ENCODE data around the gene CEP97. TPM values are rescaled to one million over a fixed set of nuclear protein-coding genes. Genes with fewer than 3 reads are reported as not detected.
"Not testable (repeated sequence)": the region's sequence is repeated elsewhere in the genome, so short reads cannot be mapped to it uniquely, and the experiment has no call there.

Gene CEP97
- polyA plus RNA-seq, 12 donors, result 11.5 to 19.5 (median 14.5) TPM; not detected in 1

- no peak for DNase-seq
These were observed 22.4 kb upstream of the CEP97 start for GRCh38 chr3:101701696-101702634.

GRCh38 chr3:101702726-101703125, 21.7 kb upstream of the CEP97 start:
- DNase-seq, result no peak

- DNase-seq, result no peak
These were observed 21.2 kb upstream of the CEP97 start for GRCh38 chr3:101703169-101703568.

GRCh38 chr3:101704639-101705038, 19.8 kb upstream of the CEP97 start:
- not testable (repeated sequence) for DNase-seq

GRCh38 chr3:101709126-101709525, 15.3 kb upstream of the CEP97 start:
- no peak for DNase-seq

GRCh38 chr3:101718455-101718854, 6.0 kb upstream of the CEP97 start:
- no peak for DNase-seq

GRCh38 chr3:101719604-101720185, 4.7 kb upstream of the CEP97 start:
- no peak for DNase-seq

GRCh38 chr3:101720851-101721840, 3.3 kb upstream of the CEP97 start:
- DNase-seq, result no peak

- DNase-seq, result no peak
These were observed 1.8 kb upstream of the CEP97 start for GRCh38 chr3:101722394-101723173.

GRCh38 chr3:101725194-101725889, 928 bp downstream of the CEP97 start:
- DNase-seq, result peak; percentile 34

GRCh38 chr3:101725890-101726275, 1.5 kb downstream of the CEP97 start:
- no peak for DNase-seq

- DNase-seq, result no peak
These were observed 5.2 kb downstream of the CEP97 start for GRCh38 chr3:101729586-101729985.

- DNase-seq, result no peak
These were observed 6.4 kb downstream of the CEP97 start for GRCh38 chr3:101730839-101731238.

- DNase-seq, result no peak
These were observed 7.8 kb downstream of the CEP97 start for GRCh38 chr3:101732240-101732641.

- DNase-seq, result no peak
These were observed 11.4 kb downstream of the CEP97 start for GRCh38 chr3:101735833-101736232.

- DNase-seq, result not testable (repeated sequence)
These were observed 17.5 kb downstream of the CEP97 start for GRCh38 chr3:101741914-101742313.

GRCh38 chr3:101744811-101745210, 20.4 kb downstream of the CEP97 start:
- no peak for DNase-seq

- DNase-seq, result not testable (repeated sequence)
These were observed 21.5 kb downstream of the CEP97 start for GRCh38 chr3:101745934-101746333.

GRCh38 chr3:101753386-101754113, 29.1 kb downstream of the CEP97 start:
- DNase-seq, result not testable (repeated sequence)

GRCh38 chr3:101758224-101758623, 33.8 kb downstream of the CEP97 start:
- DNase-seq, result no peak

All from muscle of arm (tissue), 12 donors.